SH-SY5Y (cell line): ENCODE results near the gene KIFC3.

Experiments
- GATA2 ChIP-seq: IDR thresholded peaks from 2 replicates; pipeline ENCODE4 v1.6.1; 2011; ENCODE audit warnings: mild to moderate bottlenecking, low read depth, low read length
- GATA3 ChIP-seq: IDR thresholded peaks from 2 replicates; pipeline ENCODE4 v1.6.1; 2011; ENCODE audit warnings: low read depth, mild to moderate bottlenecking, low read length, moderate library complexity

GRCh38 chr16:57834936-57835335, 32.6 kb upstream of the KIFC3 start:
- TF ChIP-seq GATA3 (no peak), GATA2 (no peak)
